22Rv1 (cell line): ENCODE data around the gene PLBD2.

Source experiments
- H3K27ac ChIP-seq: fragments of 450-650 bp; 2 replicates; pipeline ENCODE4 v1.5.1; 2017
- CTCF ChIP-seq: fragments of 450-650 bp; IDR thresholded peaks from 2 replicates; pipeline ENCODE4 v1.5.1; 2017; ENCODE audit warnings: mild to moderate bottlenecking
- ZFX ChIP-seq: fragments of 450-650 bp; IDR thresholded peaks from 2 replicates; pipeline ENCODE4 v1.6.1; 2017; ENCODE audit warnings: antibody characterized with exemption, borderline replicate concordance

PLBD2 gene

GRCh38 chr12:113403435-113404415, 45.3 kb downstream of the PLBD2 start, which contains the start of gene SDS:
TSS of gene SDS (minus strand) at chr12:113403887. CDS start at chr12:113399708, 4,179 bp downstream.
- no peak within 1 kb of the TSS for H3K27ac ChIP-seq
- no peak for TF ChIP-seq ZFX

- no peak for TF ChIP-seq ZFX
- no peak for TF ChIP-seq CTCF
- no peak overlapping the region for H3K27ac ChIP-seq
Measured at GRCh38 chr12:113405694-113406093, 47.3 kb downstream of the PLBD2 start.

- TF ChIP-seq CTCF (no peak), ZFX (no peak)
- no peak overlapping the region for H3K27ac ChIP-seq
Measured at GRCh38 chr12:113407931-113408600, 49.7 kb downstream of the PLBD2 start.

GRCh38 chr12:113408756-113409298, 50.4 kb downstream of the PLBD2 start:
- H3K27ac ChIP-seq = no peak overlapping the region
- TF ChIP-seq CTCF = no peak

- no peak overlapping the region for H3K27ac ChIP-seq
- TF ChIP-seq ZFX (no peak), CTCF (no peak)
Measured at GRCh38 chr12:113409462-113410124, 51.2 kb downstream of the PLBD2 start.

GRCh38 chr12:113413488-113413939, 55.1 kb downstream of the PLBD2 start:
- no peak overlapping the region for H3K27ac ChIP-seq
- TF ChIP-seq CTCF (no peak), ZFX (no peak)

- no peak overlapping the region for H3K27ac ChIP-seq
- TF ChIP-seq CTCF = no peak
- no peak for TF ChIP-seq ZFX
Measured at GRCh38 chr12:113414519-113415038, 56.2 kb downstream of the PLBD2 start.
